ENCODE results near the gene CREM. TPM values are rescaled to one million over a fixed set of nuclear protein-coding genes. Genes with fewer than 3 reads are reported as not detected.

The CREM gene
- total and polyA plus RNA-seq, 2 experiments from 2014 or later, result 40.9 to 43.8 TPM

DNA sequence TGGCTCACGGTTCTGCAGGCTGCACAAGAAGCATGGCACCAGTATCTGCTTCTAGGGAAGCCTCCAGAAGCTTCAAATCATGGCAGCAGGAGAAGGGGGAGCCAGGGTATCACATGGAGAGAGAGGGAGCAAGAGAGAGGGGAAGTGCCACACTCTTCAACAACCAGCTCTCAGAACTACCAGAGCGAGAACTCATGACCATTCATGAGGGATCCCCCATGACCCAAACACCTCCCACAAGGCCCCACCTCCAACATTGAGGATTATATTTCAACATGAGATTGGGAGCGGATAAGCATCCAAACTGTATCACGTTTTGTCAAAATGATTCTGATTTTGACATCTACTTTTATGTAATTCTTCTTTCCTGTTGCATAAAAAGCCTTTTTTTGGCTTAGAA is 38.5 kb downstream of the CREM start:
- Histone ChIP-seq H3K27me3 (ENCODE audit: insufficient read depth) (no peaks in the 10 kb centered on the region), H3K36me3 (ENCODE audit: insufficient read depth) (no peaks in the 10 kb centered on the region), H3K4me3 (no peak overlapping the region), H4K20me1 (replicated peaks; ENCODE audit: insufficient read depth) (no peaks in the 10 kb centered on the region), H3K79me2 (replicated peaks; ENCODE audit: insufficient read depth) (no peaks in the 10 kb centered on the region), H3F3A (replicated peaks; ENCODE audit: low read depth) (no peaks in the 10 kb centered on the region), H2AFZ (no peak overlapping the region), H3K9me2 (ENCODE audit: insufficient read depth) (no peaks in the 10 kb centered on the region), H3K27ac (ENCODE audit: low read depth) (no peak overlapping the region), H3K4me1 (ENCODE audit: insufficient read depth) (no peaks in the 10 kb centered on the region), H3K4me2 (no peak overlapping the region)
- ATAC-seq (no peak), DNase-seq (ENCODE audit: low spot score) (no peak)
- Mint-ChIP-seq H3K4me3 (no peak overlapping the region), H3K9me3 (peaks cover 9% of the 10 kb centered on the region; the same call in 2 of the 3 replicates), H3K4me1 (no peaks in the 10 kb centered on the region), H3K27me3 (ENCODE audit: insufficient read depth, low read depth, poor library complexity) (peaks cover 4% of the 10 kb centered on the region), H3K27ac (no peak overlapping the region), H3K36me3 (ENCODE audit: low read depth) (peaks cover 3% of the 10 kb centered on the region; the same call in 1 of the 3 replicates)
- TF ChIP-seq ZNF331 (CRISPR knock-in tag; IDR thresholded peaks at IDR 0.05; ENCODE audit: low read depth) (no peak), NANOG (IDR thresholded peaks at IDR 0.05; ENCODE audit: borderline replicate concordance) (no peak), ZNF114 (CRISPR knock-in tag; IDR thresholded peaks at IDR 0.05) (no peak), REST (IDR thresholded peaks at IDR 0.05; ENCODE audit: unreplicated experiment) (no peak), JUNB (IDR thresholded peaks at IDR 0.05; ENCODE audit: unreplicated experiment) (no peak), EZH2 (IDR thresholded peaks at IDR 0.05; ENCODE audit: low read depth, unreplicated experiment) (no peak), CREB1 (CRISPR knock-in tag; IDR thresholded peaks at IDR 0.05; ENCODE audit: low read depth) (no peak), CTCF (conservative IDR thresholded peaks at IDR 0.05; ENCODE audit: low read depth in 2 of 2) (no peak), POLR2AphosphoS5 (IDR thresholded peaks at IDR 0.05; ENCODE audit: low read depth) (no peak)

DNA sequence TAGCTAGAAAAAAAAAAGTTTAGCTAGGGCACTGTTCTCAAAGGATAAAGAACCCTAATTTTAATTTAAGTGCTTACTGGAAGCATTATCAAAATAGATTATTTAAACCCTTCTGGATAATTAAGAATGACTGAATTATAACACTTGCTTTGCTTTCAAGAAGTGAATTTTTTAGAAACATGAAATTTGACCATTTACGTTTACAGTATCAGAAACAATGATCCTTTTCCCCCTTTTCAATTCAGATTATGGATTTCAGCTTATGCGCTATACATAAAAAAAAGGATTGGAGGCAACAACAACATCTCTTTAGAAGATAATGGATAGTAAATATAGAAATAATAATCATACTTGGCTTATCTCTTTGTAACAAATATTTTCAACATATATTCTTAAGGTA is 39.2 kb downstream of the CREM start:
- no peak overlapping the region for H3K27ac Mint-ChIP-seq
- H3K27me3 Mint-ChIP-seq (ENCODE audit: insufficient read depth, low read depth, poor library complexity), result peaks cover 4% of the 10 kb centered on the region
- H3K4me3 ChIP-seq, result no peak overlapping the region
- TF ChIP-seq CTCF (conservative IDR thresholded peaks at IDR 0.05; ENCODE audit: low read depth in 2 of 2), result no peak
- no peaks in the 10 kb centered on the region for H4K20me1 ChIP-seq (replicated peaks; ENCODE audit: insufficient read depth)
- no peaks in the 10 kb centered on the region for H3F3A ChIP-seq (replicated peaks; ENCODE audit: low read depth)
- H2AFZ ChIP-seq, result no peak overlapping the region
- H3K36me3 Mint-ChIP-seq (ENCODE audit: low read depth), result peaks cover 3% of the 10 kb centered on the region; the same call in 1 of the 3 replicates
- H3K9me2 ChIP-seq (ENCODE audit: insufficient read depth), result no peaks in the 10 kb centered on the region
- H3K27me3 ChIP-seq (ENCODE audit: insufficient read depth), result no peaks in the 10 kb centered on the region
- peaks cover 9% of the 10 kb centered on the region; the same call in 2 of the 3 replicates for H3K9me3 Mint-ChIP-seq
- no peak overlapping the region for H3K4me3 Mint-ChIP-seq
- no peak for DNase-seq (ENCODE audit: low spot score)
- H3K4me2 ChIP-seq, result no peak overlapping the region
- no peaks in the 10 kb centered on the region for H3K36me3 ChIP-seq (ENCODE audit: insufficient read depth)
- H3K79me2 ChIP-seq (replicated peaks; ENCODE audit: insufficient read depth), result no peaks in the 10 kb centered on the region
- ATAC-seq, result no peak
- no peak overlapping the region for H3K27ac ChIP-seq (ENCODE audit: low read depth)
- H3K4me1 Mint-ChIP-seq, result no peaks in the 10 kb centered on the region
- no peaks in the 10 kb centered on the region for H3K4me1 ChIP-seq (ENCODE audit: insufficient read depth)

All from GM23338 (cell line).